Effector CD4-positive, alpha-beta T cell (primary cell): ENCODE results near the gene MYH10.

Experiments
- DNase-seq: peaks from one replicate; pipeline ENCODE4 v3.0.0-alpha.2; 2020

Gene MYH10

GRCh38 chr17:8469964-8470363, 160.6 kb downstream of the MYH10 start:
- no peak for DNase-seq

- DNase-seq = no peak
Measured at GRCh38 chr17:8468980-8469379, 161.5 kb downstream of the MYH10 start.

GRCh38 chr17:8468127-8468526, 162.4 kb downstream of the MYH10 start:
- DNase-seq = no peak

- no peak for DNase-seq
Measured at GRCh38 chr17:8467527-8467926, 163.0 kb downstream of the MYH10 start.

GRCh38 chr17:8466873-8467272, 163.7 kb downstream of the MYH10 start:
- no peak for DNase-seq

- no peak for DNase-seq
Measured at GRCh38 chr17:8466456-8466855, 164.1 kb downstream of the MYH10 start.

- DNase-seq = no peak
Measured at GRCh38 chr17:8465759-8466158, 164.8 kb downstream of the MYH10 start.

- DNase-seq = no peak
Measured at GRCh38 chr17:8465356-8465755, 165.2 kb downstream of the MYH10 start.

DNA sequence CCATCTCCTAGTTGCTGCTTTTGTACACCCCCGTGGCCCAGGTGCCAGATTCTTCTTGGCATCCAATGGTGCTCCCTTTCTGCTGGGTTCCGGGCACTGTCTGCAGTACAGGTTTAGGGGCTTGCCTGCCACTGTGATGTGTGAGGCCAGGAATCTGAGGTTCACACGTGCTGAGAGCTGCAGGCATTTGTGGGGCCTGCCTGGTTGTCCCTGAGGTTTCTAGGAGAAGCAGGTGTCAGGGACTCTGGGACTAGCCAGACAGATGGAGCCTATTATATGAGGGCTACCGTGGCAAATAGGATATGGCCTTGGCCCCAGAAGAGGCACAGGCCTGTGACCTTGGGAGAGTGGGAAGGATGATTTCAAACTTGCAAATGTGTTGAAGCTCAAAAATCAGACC, 165.6 kb downstream of the MYH10 start:
- DNase-seq = no peak

DNA sequence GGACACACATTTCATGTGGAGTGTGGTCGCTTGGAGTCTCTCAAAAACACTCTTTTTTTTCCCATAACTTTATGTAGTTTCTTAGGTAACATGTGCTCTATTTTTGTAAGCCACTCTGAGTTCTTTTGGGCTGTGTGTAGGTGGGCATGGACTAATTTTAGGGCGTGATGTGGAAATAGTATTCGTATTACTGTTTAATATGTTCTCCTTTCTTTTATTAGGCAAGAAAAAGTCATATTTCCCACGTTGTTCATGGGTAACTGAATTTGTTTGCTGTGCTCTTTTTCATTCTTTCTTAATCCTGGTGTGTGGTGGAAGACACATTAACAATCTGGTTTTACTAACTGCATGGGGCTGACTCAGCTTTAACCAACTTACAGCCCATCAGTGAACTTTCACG, 167.4 kb downstream of the MYH10 start:
- no peak for DNase-seq

DNA sequence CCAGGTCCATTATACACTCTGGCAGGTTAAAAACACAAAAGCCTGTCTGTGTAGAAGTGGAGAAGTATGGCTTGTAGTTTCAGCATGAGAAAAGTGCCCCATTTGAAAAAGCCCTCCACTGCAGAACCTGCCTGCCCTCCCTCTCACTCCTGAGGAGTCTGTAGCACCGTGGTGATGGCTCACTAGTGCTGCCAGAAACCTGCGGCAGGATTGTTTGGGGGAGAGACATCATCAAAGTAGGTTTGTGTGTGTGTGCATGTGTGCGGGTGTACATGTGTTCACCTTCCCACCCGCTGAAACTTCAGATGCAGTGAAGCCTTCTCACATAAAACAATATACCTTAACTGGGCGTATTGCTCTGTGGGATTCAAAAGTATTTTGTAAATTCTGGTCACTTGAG, 168.0 kb downstream of the MYH10 start:
- DNase-seq = no peak

GRCh38 chr17:8459831-8460230, 170.7 kb downstream of the MYH10 start:
- no peak for DNase-seq

DNA sequence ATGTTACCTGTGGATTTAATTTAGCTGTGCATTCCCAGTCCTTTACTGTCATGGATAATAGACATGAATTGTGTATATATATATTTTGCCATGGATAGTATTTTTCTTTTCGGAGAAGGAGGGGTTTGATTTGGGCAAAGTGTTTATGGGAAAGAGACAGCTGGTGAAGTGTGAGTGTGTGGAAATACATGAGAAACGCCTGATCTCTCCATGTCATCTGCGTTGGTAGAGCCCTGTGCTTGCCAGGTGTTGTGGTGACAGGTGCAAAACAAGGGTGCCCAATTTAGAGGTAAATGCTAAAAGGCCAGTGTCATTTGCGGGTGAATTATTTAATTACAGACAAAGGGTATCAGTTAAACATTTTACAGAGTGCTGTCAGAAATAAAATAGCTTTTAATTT, 171.4 kb downstream of the MYH10 start:
- no peak for DNase-seq

DNA sequence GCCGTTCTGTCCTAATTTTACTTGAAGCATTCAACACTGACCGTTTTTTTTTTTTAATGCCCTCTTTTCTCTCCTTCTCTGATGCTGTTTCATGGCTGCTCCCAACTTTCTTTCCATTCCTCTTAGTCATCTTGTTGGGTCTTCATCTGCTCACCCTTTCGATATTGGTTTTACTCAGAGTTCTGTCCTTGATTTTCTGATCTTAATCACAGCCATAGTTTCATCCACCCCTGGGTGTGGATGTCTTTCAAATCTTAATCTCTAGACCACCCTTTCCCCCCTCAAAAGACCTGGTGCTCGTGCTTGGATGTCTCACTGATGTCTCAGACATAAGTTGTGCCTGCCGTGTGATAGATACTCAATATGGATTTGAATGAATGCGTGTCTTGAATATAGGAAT, 172.4 kb downstream of the MYH10 start:
- no peak for DNase-seq

GRCh38 chr17:8455665-8456209, 174.8 kb downstream of the MYH10 start:
- DNase-seq = no peak

GRCh38 chr17:8453326-8453725, 177.2 kb downstream of the MYH10 start:
- DNase-seq = no peak

- DNase-seq = no peak
Measured at GRCh38 chr17:8451933-8452614, 178.5 kb downstream of the MYH10 start.

DNA sequence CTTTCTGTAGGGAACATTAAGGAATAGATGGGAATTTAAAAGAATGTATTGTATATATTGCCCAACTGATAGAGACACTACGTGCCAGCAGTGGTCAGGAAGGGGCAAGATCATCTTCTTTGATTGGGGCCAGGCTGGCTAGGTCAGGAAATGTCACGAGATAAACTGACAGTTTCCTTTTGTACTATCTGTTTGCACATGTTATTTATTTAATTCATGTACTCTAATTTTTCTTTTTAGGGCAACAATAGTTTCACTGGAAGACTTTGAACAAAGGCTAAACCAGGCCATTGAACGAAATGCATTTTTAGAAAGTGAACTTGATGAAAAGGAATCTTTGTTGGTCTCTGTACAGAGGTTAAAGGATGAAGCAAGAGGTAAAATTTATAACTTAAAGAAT, 182.2 kb downstream of the MYH10 start:
- DNase-seq = no peak

- DNase-seq = no peak
Measured at GRCh38 chr17:8447799-8448198, 182.7 kb downstream of the MYH10 start.

- DNase-seq = no peak
Measured at GRCh38 chr17:8445536-8445935, 185.0 kb downstream of the MYH10 start.

DNA sequence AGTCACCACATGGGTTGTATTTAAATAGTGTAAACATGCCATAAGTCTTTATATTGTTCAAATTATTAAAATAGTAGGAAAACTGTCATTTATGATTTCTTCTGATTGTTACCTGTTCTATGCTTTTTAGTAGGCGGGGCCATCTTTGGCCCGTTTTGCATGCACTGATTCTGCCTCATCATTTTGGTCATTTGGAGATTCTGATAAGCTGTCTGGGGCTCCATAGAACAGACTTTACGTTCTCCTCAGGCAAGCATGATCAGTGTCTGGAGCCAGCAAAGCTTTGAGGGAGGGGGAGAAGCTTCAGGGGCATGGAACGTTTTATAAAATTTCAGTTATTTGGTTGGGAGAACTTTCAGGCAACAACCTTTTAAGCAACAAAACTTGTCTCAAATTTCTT, 186.0 kb downstream of the MYH10 start:
- DNase-seq = no peak

GRCh38 chr17:8443756-8444155, 186.8 kb downstream of the MYH10 start:
- DNase-seq = no peak

DNA sequence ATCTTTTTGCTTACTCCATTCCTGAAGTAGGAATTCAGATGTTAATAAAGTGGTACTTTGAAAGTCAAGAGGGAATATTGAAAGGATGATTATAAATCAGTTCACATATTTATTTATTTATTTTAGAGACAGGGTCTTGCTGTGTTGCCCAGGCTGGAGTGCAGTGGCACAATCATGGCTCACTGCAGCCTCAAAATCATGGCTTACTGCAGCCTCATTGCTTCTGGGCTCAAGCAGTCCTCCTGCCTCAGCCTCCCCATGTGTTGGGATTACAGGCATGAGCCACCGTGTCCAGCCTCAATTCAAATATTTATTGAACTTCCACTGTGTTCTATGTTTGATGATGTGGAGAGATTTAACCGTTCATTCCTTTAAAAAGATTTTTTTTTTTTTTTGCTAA, 188.2 kb downstream of the MYH10 start:
- DNase-seq = no peak

DNA sequence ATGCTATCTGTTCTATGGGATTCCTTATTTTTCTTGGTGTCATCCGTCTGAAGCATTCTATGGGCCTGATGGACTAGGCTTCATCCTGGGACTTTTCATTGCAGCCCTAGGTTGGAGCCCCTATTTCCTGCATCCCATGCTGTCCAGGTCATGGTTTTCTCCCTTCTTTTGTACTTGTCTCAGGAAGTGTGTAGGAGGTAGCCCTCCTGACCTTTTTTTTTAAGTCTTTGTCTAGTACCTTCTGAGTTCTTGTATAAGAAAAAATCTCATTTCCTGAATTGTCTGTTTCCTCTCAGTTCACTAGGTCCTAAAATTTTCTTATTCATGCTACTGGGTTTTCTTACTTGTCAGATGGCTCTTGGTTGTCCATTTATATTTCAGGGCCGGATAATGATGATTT, 188.8 kb downstream of the MYH10 start:
- DNase-seq = no peak

DNA sequence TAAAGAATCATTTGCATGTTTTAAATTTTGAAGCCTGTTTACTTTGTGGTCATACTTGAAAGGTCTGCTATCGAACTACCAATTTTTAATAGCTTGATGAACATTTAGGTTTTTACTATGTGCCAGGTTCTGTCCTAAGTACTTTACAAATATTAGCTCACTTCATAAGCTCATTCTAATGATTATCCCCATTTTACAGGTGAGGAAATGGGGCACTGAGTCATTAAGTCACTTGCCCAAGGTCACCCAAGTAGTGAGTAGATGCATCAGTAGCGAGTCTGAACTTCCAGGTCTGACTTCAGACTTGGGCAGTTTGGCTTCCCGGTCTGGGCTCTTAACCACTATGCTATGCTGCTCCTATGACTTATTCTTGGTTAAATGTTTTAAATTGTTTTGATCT, 190.8 kb downstream of the MYH10 start:
- no peak for DNase-seq
